HG02798 (cell line): ENCODE results near the gene HOXA2.

Experiments used
- ATAC-seq: cut with Tn5 transposase; IDR thresholded peaks from one replicate; pipeline ENCODE4 v1.9.1; 2021; ENCODE audit warnings: mild to moderate bottlenecking; ENCODE audit not compliant: unreplicated experiment, poor library complexity

Gene HOXA2

DNA sequence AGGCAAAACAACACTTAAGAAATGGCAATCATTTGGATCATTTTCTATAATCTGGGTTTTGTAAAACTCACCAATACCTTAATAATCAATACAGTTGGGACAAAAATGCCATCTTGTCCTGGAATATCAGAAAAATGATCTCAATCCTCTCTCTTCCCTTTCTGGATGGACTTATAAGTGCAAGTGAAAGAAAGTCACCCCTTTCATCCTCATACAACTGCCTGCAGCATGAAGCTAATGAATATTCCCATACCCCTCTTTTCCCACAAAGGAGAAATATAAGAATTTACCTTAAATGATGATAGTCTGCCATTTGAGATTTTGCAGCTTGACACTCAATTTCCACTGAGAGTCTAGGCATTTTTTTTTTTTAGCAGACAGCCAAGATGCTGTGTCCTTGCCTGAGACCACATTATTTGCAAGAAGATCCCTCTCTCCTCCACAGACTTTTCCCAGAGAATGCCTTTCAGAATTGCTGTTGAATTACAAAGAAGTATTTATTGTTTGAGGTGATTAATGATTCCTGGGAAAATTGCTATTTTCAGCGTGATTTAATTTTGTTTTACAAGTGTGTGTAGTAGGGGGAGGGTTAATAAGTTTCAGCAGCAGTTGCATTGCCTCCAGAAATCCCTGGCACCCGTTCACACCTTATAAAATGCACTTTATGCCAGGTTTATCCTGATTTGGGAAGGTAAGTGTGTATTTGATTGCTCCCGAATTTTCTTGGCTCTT is 24.3 kb upstream of the HOXA2 start:
- no peak for ATAC-seq

DNA sequence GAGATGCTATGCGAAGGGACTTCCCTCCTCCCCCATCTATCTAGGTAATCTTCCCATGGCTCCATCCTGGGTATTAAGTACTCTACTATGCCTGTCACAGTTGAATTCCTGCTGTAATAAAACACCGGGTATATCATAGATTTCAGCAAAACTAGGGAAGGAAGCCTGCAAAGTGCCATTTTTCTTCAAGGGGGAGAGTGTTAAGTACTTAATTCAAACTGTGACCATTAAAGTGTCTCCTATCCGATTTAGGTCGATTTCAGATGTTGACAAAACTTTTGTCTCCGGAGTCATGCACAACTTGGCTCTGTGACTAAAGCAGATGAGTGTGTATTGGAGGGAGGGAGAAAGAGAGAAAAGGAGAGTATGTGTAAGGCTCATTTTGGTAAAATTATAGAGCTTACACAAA is 23.5 kb upstream of the HOXA2 start:
- no peak for ATAC-seq

DNA sequence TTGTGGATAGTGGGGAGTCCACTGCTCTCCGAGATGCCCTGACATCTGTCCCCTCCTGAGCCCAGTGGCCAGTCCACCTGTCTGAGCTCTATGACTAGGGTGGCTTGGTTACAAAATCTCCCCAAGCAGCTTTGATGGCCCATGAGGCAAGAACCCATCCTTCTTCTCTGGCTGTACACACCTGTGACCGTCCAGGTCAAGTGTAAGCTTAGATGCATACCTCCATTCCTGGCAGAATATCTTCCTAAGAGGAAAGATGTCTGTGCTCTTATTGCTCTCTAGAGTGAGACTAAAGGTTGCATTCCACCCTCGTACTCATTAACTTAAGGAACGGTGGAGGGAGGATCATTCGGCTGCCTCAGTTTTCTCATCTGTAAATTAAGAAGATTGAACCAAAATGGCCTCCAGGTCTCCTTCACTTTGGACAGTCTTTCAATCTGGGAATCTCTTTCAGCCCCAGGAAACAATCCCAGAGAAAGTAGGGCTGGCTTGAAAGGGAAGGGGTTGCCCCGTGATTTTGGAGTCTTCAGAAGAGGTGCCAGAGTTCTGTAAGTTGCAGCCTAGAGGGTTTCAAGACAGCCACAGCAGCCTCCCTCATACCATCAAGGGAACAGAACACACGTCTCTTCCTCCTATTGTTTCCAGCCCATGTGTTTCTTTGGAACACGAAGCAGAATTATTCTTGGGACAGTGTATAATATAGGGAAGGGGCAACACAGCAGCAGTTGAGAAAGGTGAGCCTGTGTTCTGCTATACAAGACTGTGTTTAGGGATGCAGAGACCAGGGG is 22.6 kb upstream of the HOXA2 start:
- ATAC-seq: no peak

DNA sequence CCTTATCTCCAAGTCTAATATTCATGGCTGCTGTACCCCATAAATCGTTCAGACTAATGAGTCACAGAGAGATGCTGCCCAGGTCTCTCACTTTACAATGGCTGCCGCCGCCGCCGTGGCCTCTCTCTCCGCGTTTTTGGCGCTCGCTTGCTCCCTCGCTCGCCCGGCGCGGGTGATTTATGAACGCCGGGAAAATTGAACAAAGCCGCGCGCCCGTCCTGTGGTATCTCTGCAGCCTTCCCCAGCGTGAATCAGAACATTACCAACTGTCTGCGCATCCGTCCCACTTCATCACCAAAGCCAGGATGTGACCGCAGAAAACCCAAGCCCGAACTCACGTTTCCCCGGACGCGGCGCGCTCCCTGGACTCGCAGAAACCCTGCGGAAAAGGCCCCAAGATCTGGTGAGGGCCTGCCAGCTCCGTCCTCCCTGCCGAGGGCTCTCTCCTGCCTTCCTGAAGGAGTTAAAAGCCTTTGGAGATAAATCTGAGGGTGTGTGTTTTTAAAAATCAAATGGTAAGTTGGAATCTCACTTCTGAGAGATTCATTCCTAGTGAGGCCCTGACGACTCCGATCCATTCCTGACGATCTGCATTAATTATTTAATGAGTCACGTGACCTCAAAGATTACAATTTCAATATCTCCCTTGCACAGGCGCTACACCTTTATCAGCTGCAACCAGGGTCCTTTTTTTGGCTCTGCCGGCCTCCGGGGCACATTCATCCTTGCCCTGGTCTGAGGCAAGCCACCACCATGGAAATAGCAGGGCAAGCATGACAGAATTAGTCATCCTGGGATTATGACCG is 21.8 kb upstream of the HOXA2 start:
- no peak for ATAC-seq

DNA sequence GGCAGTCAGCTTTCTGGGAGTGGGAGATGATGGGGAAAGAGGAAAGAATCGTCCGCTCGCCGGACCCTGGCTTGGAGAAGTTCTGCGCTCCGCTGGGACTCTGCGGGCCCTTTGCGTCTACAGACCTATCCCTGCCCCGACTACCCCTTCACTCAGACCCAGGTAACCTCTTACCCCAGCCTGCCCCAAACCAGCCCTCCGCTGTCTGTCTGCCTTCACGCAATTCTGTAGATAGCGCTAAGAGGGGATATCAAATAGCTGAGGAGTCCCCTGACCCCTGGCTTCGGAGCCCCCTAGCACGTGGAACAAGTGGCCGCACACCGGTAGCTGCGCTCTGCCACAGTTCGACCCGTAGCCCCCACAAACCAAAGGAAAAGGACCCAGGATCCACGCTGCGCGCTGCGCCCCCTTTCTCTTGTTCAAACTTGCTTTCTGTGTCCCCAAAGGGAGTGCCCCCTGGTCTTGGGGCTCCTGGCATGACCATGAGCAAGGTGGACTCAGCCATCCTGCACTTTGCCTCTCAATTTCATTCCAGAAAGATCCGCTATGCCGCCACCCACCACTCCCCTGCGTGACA is 21.1 kb upstream of the HOXA2 start:
- ATAC-seq: no peak

DNA sequence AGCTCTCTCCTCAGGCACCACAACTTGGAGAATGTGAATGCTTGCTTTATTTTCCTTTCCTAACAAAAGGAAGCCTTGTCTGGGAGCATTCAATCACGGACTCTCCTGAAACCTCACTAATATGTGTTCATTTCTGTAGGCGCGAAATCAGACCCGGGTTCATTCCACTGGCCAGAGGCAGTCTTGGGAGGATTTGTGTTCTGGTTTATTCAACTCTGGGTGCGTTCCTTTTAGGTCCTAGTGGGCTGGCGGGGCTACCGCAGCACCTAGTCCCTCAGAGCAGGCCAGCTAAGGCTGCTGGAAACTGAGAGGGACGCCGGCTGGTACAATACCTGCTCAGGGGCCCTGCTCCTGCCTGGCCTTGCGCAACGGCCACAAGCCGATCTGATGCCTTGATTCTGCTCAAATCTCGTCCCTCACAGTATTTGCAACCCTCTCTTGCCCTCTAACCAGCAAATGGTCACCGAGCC is 20.6 kb upstream of the HOXA2 start:
- no peak for ATAC-seq

DNA sequence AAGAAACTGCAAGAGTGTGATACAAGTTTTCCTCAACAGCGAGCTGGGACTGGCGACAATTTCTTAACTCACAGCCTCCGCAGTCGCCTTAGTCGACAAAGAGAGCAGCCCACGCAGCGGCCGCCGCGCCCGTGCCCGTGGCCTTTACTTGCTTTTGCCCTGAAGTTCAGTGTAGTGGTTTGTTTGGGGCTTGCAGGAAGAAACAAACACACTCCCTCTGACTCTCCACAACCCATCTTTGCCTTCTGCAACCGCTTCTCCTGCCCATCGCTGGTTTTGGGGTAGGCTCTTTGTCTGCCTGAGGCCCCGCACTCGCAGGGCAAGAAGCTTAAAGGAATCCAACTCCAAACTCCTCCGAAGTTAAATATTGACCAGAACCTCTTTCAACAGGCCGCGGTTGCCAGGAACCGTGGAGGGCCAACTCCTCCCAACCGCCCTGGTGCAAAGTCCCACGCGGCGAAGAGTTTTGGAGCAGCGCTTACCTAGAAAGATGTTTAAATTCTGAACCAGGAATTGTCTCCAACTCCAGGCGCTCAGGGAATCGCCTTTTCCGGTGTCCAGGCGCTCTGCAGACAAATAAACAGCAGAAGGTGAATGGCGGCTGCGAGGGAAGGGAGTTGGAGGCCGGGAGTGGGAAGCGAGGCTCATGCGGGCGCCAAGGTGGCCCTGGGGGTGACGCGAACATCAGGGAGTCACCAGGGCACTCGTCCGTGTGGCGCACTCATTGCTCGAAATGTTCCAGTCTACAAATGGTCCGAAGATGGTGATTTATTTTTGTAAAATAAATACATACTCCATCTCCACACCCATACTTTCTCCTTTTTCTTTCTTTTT is 19.8 kb upstream of the HOXA2 start:
- no peak for ATAC-seq

DNA sequence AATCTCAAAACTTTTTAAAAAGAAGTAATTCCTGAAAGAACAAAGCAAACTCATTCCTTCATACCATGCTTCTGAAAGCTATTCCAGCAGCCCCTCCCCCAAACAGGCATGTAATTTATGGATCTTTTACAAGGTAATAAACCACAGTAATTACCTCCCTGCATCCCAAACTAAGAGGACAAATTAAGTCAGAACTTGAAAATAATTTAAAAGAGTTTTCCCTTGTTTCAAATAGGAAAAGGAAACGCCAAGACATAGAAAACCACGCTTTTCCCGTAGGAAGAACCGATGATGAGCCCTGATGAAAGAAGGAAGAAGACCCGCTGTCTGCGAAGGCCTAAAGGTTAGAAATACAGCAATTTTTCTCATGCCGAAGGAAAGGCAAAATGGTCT is 19.2 kb upstream of the HOXA2 start:
- no peak for ATAC-seq

DNA sequence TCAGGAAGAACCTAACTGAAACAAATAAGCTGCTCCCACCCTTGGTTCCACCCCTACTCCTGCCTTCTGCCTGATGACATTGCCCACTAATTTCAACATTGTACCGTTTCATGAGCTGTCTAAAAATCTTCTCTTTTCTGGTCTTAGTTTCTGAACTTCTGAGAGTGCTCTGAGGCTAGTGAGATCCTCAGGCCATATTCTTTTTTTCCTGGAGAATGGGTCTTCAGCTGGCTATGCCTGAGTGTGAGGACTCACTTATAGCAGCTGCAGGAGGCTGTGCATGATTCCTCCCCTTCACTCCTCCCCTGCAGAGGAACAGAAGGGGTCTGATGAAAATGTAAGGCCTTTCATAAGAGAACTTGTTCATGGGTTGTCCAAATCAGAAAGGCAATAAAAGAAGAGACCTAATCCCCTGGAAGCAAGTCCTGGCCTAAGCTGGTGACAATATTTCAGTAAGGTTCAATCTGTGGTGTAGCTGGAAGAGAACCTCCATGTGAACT is 17.0 kb upstream of the HOXA2 start:
- no peak for ATAC-seq

DNA sequence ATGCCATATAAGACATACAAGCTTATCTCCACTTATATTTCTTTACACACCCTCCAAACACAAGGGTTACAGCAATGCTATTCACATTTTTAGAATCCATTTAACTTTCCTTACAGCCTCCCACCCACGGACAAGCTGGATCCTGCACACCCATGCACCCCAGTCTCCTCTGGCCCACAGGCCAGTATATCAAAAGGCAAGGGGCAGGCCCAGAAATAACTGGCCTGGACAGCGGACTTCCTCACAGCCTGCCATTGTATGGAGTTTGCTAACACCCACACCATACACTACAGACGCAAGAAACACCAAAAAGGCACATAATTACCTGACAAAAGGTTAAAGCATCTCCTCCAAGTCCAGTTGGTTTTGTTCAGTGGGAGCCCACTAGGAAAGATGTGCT is 16.1 kb upstream of the HOXA2 start:
- ATAC-seq: no peak

DNA sequence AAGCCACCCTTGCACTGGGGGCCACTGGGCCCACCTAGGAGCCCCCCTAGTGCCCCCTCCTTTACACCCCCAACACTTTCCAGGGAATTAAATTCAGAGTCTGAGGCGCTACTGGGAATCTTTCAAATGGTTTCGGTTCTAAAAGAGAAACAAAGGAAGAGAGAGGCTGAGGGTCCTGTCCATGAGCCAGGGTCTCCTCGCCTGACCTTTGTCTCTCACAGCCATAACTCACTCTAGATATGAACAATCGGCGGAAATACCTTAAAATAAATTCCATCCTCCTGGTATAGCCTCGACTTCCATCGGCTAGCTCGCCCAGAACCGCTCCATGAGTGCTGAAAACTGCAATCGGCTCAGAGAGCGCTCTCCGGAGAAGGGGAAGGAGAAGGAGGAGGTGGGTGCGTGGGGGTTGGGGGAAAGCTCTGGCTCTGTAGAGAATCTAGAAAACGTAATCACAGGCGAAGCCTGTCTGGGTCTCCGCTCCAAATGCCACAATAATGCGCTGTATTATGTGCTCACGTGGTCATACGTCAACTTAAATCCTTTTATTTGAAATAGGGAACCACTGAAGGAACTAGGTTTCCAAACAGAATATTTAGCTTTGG is 15.5 kb upstream of the HOXA2 start:
- no peak for ATAC-seq

DNA sequence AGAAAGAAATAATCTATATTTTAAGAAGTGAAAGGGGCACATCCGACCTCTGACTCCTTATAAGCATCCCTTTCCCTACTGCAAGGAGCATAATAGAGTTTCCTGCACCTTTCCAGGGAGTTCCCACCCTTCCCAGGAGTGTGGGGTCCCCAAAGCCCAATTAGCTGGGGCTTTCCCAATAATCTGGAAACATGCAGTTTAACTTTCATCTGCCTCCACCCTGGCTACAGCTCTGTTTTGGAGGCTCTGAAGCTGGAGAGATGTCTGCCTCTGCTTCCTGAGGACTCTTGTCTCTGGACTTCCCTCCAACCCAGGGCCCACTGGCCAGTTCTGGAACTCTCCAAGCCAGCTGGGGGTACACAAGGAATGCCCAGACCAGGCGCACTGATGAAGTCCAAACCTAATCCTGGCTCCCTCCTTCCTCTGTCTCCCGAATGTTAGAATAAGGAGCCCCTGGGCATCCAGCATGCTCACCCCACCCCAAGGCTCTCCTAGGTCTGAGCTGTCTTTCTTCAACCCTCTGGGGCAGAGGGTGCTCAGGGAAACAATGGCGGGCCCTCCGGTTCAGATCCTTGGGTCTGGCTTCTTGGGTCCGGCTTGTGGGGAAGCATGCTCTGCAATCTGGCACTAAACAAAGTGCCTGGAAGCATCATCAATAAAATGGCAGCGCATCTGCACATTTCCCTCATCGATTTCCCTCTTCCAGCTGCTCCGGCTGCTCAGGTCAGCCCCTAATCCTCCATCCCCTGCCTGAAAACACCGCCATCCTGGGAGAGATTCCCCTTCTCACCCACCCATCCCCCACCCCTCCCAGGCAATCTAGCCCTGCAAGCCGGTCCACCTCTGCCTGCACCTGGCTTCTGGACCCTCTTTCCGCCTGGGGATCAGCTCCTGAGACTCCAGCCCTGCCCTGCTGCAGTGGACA is 14.7 kb upstream of the HOXA2 start:
- no peak for ATAC-seq

DNA sequence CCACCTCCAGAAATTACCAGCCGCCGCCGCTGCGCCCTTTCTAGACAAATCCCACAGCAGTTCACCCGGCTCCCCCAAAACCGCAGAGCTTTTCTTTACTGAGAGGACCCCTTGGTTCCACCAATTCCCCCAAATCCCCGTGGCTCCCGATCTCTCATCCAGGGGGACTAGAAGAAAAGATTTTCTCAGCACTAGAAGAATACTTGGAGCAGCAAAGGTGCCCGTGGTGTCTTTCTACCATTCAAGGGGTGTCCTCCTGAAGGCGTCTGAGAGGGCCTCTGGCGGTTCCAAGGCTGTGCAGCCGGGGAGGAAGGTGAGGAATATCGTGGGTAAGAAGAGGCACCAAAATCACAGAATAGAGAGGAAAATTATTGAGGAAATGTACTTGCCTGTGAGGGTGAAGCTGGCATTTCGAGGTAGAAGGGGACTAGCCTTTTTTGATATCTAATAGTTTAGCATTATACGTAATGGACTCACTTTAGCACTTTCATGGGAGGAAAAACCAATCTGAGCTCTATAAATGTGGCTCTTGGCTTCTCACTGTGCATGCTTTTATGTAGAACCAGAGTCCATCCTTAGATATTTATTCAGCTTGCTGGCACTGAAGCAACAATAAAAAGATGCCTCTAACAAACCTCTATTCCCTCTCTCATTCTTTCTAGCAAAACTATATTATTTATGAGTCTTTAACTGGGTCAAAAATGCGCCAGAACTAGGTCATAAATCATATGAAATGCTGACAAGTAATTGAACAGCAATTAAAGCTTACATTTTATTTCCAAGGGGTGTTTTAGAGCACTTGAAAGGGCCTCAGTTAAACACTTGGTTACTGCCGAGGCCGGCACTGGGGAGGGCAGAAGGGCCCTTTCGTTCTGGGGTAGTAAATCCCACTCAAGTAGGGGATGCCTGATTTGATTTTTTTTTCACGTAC is 13.8 kb upstream of the HOXA2 start:
- no peak for ATAC-seq

DNA sequence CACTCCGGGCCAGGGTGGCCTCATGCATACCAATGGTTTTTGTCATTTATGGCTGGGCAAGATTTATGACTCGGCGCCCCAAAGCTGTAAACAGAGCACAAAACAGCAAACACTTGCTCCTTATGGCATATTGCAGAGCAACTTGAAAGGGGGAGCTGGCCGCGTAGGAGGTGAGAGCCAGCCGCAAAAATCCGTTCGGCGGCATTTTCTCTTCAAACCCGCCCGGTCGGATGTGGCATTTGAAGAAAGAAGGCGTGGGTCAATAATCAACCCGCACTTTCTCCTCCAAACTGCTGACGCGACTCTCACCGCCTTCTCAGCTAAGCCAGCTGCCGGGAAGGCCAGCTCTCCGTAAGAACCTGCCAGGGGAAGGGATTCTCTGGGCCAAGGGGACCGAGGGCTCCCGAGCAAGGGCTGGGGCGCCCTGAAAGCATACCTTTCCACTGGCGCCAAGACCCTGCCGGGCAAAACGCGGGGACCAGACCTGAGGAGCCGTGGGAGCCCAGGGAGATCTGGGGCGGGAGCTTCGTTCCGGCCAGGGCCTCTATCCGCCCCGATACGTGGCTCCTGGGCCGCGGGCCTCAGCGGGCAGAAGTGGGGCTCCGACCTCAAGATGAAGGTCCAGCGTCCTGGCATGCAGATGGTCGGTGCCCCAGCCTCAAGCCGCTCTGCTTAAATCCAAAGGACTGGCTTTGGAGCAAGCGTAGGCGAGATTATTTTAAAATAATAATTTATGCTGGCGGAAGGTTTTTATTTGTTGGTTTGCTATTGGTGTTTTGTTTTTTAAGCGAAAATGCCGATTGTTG is 12.9 kb upstream of the HOXA2 start:
- ATAC-seq: no peak

DNA sequence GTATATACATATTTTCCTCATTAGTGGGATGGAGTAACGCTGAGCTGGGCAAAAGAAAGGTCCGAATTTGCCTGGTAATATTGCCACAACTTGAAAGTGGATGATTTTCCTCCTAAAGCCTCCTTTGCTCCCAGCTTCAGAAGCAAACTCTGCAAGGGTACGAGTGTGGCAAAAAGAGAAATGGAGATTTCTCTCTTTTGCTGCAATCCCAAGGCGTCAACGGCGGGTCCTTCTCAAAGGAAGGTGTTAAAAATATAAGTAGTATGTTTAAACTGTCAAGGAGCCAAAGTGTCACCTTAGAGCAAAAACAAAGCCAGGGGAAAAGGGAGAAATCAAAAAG is 12.4 kb upstream of the HOXA2 start:
- ATAC-seq: no peak

DNA sequence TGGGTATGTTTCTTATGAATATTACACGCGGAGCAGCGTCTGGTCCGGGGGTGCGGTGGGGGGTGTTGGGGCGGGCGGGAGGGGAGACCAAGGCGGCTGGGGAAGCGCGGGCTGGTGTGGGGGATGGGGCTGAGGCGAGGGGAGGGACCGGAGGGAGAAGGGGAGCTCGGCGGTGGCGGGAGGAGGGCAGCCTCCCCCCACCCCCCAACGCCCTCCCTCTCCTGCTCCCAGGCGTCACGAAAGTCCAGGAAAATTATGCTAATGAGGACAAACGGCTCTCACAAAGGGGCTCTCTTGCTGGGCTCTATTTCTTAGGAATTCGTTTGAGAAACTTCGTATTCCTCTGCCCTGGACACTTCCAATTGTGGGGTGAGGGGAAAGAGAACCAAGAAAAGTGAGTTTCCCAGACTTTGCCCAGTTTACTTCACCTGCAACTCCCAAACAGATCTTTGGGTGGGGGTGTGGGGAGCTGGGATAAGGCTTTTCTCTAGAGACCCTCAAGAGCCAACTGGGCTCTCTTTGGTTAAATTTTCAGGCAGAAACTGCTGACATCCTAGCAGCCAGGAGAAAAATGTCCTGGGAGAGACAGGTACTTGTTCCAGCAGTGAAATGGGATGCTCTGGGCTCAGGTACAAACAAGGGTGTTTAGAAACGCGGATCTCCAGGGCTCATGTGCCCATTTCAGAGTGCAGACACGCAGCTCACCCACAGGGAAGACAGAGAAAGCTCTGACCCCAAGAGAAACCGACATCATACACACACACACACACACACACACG is 11.7 kb upstream of the HOXA2 start:
- ATAC-seq: no peak
